Left ventricle myocardium superior (tissue), 1 donor: ENCODE results near the gene ZBTB21. TPM values are rescaled to one million over a fixed set of nuclear protein-coding genes. Genes with fewer than 3 reads are reported as not detected.

Experiments
- ATAC-seq: fragments of 200-7000 bp; cut with Tn5 transposase; one replicate; pipeline ENCODE4 v1.9.1; 2020; ENCODE audit warnings: mild to moderate bottlenecking, moderate library complexity
- DNase-seq: peaks from one replicate; pipeline ENCODE4 v3.0.0-alpha.2; 2020
- intact Hi-C: fragments of 100-400 bp; cut with micrococcal nuclease; formaldehyde crosslinking; loops from one replicate; pipeline ENCODE4 v1.11.0; 2022
- total RNA-seq: library from RNA; stranded (reverse); fragmentation: NEBNext Ultra II Directional; extraction: Animal tissue kit (Norgen Biotek cat#: 25700); gene quantifications from one replicate; pipeline ENCODE4 v1.2.1, GENCODE V29; 2021
- donor health status: DM: no; HTN: yes; CAD: no; lungs with severe emphysema.

The ZBTB21 gene
- total RNA-seq, 1 donor from 2014 or later: 6.6 TPM

GRCh38 chr21:42025376-42026081 lies 15.4 kb upstream of the ZBTB21 start:
- DNase-seq (no peak), ATAC-seq (no peak)
- intact Hi-C loops: no loop called here

GRCh38 chr21:42022906-42023305 lies 12.7 kb upstream of the ZBTB21 start:
- DNase-seq (no peak), ATAC-seq (no peak)
- intact Hi-C loops: no loop called here

GRCh38 chr21:42022091-42022430 lies 11.9 kb upstream of the ZBTB21 start:
- DNase-seq (no peak), ATAC-seq (no peak)
- intact Hi-C loops: no loop called here

GRCh38 chr21:42021371-42022090 lies 11.4 kb upstream of the ZBTB21 start:
- no peak for ATAC-seq
- DNase-seq: no peak
- intact Hi-C loops: no loop called here

GRCh38 chr21:42019706-42020105 lies 9.5 kb upstream of the ZBTB21 start:
- intact Hi-C loops: no loop called here
- DNase-seq (no peak), ATAC-seq (no peak)

DNA sequence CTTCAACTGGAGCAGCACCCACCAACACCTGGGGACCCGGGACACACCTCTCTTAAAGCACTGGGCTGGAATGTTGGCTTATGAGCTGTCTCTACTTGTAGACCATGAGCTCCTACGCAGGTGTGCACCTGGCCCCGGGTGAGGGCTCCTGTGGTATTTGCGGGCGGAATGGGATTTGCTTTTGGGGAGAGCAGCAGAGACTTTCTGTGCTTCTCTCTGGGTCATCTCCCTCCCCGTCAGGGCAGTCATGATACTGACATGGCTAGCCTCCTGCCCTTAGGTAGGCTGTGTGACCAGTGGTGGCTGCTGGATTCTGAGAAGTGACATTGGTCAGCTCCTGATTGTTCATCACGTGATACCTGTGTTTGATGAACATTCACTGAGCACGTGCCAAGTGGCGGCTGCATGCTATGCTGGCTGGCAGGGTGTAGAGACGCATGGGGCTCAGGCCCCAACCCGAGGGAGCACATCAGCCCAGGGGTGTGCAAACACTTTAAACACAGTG lies 9.0 kb upstream of the ZBTB21 start:
- no peak for DNase-seq
- no peak for ATAC-seq
- intact Hi-C loops: no loop called here

GRCh38 chr21:42017022-42017421 lies 6.9 kb upstream of the ZBTB21 start:
- intact Hi-C loops: no loop called here
- no peak for ATAC-seq
- DNase-seq: no peak

- DNase-seq (no peak), ATAC-seq (no peak)
- intact Hi-C loops: no loop called here
Measured at GRCh38 chr21:42016364-42016985, 6.3 kb upstream of the ZBTB21 start.

GRCh38 chr21:42013931-42014330 lies 3.8 kb upstream of the ZBTB21 start:
- intact Hi-C loops: no loop called here
- DNase-seq (no peak), ATAC-seq (no peak)

- intact Hi-C loops: no loop called here
- ATAC-seq (no peak), DNase-seq (no peak)
Measured at GRCh38 chr21:42013376-42013775, 3.2 kb upstream of the ZBTB21 start.

GRCh38 chr21:42012763-42013329 lies 2.7 kb upstream of the ZBTB21 start:
- intact Hi-C loops: no loop called here
- no peak for DNase-seq
- no peak for ATAC-seq

DNA sequence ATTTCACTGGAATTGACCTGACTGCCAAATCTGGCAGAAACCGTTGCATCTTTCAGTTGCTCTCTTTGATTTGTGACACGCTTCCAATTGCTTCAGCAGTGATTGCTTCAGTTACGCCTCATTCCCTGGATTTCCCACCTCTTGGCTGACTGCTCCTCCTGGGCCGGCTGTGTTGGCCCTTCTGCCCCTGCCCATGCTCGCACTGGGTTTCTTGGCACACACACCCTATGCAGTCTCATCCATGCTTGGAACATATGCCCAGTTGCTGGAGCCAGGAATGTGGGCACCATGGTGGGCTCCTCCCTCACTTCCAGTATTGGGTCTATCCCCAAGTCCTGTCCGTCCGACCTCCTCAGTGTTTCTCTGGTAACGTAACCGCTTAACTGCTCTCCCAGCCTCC lies 2.2 kb upstream of the ZBTB21 start:
- ATAC-seq (no peak), DNase-seq (no peak)
- intact Hi-C loops: no loop called here

DNA sequence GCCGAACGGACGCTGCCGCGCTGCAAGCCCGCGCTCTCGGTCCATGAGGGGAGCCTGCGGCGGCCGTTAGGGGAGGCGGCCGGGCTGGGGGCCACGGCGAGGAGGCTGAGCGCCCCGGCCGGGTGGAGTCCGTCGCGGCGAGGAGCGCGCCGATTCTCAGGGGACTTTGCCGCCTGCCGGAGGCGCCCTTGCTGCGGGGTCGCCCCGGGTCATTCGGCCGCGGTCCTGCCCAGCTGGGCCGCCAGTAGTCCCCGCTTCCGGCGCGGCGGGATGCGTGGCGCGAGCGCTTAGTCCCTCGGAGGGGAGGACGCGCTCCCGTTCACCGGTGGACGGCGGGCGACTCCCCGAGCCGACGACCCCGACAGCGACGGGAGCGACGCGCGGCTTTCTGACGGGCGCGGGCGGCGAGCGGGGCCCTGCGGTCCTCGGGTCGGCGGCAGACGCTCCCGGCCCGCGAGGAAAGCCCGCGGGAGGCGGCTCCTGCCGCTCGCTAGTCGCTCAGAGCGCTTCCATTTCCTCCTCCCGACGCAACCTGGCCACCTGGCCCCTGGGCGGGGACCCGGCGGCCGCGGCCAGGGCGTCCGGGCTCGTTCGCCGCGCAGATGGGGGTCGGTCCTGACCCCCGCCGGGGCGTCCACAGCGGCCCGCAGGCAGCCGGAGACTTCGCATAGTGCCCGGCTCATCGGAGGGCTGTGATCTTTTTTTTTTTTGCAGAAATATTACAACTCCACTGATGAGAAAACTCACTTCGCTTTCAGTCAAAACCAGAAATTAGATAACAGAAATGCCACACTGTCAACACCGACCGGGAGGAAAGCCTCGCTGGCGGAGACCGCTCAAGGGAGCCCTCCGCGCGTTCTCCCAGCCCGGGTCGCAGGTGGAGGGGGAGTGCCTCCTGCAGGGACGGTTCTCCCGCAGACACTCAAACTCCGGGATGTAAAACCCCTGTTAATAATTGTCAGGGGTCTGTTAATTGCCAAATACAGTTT lies 641 bp upstream of the ZBTB21 start:
- DNase-seq: no peak
- intact Hi-C loops: no loop called here

GRCh38 chr21:42009018-42009830 lies 936 bp downstream of the ZBTB21 start:
- intact Hi-C loops: loop anchor here (5.0 kb wide), 1 partner anchor 108 kb away; no protein-coding TSS in a partner anchor
- DNase-seq (peak; percentile 66), ATAC-seq (peak; percentile 31)

More for the DNA sequence above, 641 bp upstream of the ZBTB21 start:
- ATAC-seq: peak; percentile 46

- intact Hi-C loops: loop anchor here (5.0 kb wide), 1 partner anchor 110 kb away; no protein-coding TSS in a partner anchor
- ATAC-seq (no peak), DNase-seq (no peak)
Measured at GRCh38 chr21:42007356-42007940, 2.7 kb downstream of the ZBTB21 start.

DNA sequence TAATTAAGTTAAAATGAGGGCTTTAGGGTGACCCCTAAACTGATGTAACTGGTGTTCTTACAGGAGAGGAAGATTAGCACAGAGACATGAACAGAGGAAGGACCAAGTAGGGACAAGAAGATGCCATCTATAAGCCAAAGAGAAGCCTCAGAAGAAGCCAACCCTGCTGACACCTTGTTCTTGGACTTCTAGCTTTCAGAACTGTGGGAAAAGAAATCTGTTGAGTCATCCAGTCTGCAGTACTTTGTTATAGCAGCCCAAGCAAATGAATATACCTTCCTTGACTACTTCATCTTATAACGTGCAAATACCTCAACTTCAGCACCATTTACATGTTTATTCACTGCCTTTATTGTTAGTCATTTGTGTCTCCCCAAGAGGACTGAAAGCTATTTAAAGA lies 3.4 kb downstream of the ZBTB21 start:
- intact Hi-C loops: loop anchor here (5.0 kb wide), 1 partner anchor 111 kb away; no protein-coding TSS in a partner anchor
- ATAC-seq (no peak), DNase-seq (no peak)

GRCh38 chr21:42004406-42005199 lies 5.6 kb downstream of the ZBTB21 start:
- DNase-seq (no peak), ATAC-seq (no peak)
- intact Hi-C loops: loop anchor here (5.0 kb wide), 1 partner anchor 113 kb away; no protein-coding TSS in a partner anchor
